ENCODE measurements around the gene PSMB7. TPM values are rescaled to one million over a fixed set of nuclear protein-coding genes. Genes with fewer than 3 reads are reported as not detected.

Gene PSMB7
- total RNA-seq, 1 experiment from 2014 or later, result 216 TPM

- BruUV-seq (replicated peaks), result no TSS peak
- Mint-ChIP-seq H3K4me1 (ENCODE audit: low read depth, unreplicated experiment) (no peaks in the 10 kb centered on the region), H3K27me3 (ENCODE audit: insufficient read depth, unreplicated experiment) (peaks cover 2% of the 10 kb centered on the region), H3K9me3 (ENCODE audit: unreplicated experiment) (no peaks in the 10 kb centered on the region), H3K27ac (ENCODE audit: unreplicated experiment) (no peak overlapping the region), H3K4me3 (ENCODE audit: unreplicated experiment) (no peak overlapping the region), H3K36me3 (ENCODE audit: insufficient read depth, unreplicated experiment) (peaks cover 5% of the 10 kb centered on the region)
- ChIA-PET POLR2A (no interaction called here), CTCF (no interaction called here)
- TF ChIP-seq CTCF (IDR thresholded peaks at IDR 0.05; ENCODE audit: insufficient read depth in 1 of 2, low read depth in 1 of 2, low read length in 1 of 2, severe bottlenecking in 1 of 2, unreplicated experiment in 1 of 2), result no peak
- Histone ChIP-seq H3K36me3 (ENCODE audit: control insufficient read depth, insufficient read depth, low read length) (no peaks in the 10 kb centered on the region), H3K4me3 (ENCODE audit: low read depth, low read length) (no peak overlapping the region), H3K4me1 (no peaks in the 10 kb centered on the region), H3K9me3 (no peaks in the 10 kb centered on the region), H3K27me3 (replicated peaks; ENCODE audit: control insufficient read depth, insufficient read depth, low read length) (no peaks in the 10 kb centered on the region)
- intact Hi-C loops (cut with micrococcal nuclease; ENCODE audit: unreplicated experiment), result no loop called here
- DNase-seq, result no peak
These were observed 23.8 kb upstream of the PSMB7 start for GRCh38 chr9:124439086-124439485.

- no peaks in the 10 kb centered on the region for H3K9me3 Mint-ChIP-seq (ENCODE audit: unreplicated experiment)
- intact Hi-C loops (cut with micrococcal nuclease; ENCODE audit: unreplicated experiment), result no loop called here
- peaks cover 5% of the 10 kb centered on the region for H3K36me3 Mint-ChIP-seq (ENCODE audit: insufficient read depth, unreplicated experiment)
- TF ChIP-seq CTCF (IDR thresholded peaks at IDR 0.05; ENCODE audit: insufficient read depth in 1 of 2, low read depth in 1 of 2, low read length in 1 of 2, severe bottlenecking in 1 of 2, unreplicated experiment in 1 of 2), result no peak
- POLR2A ChIA-PET, result no interaction called here
- BruUV-seq (replicated peaks), result no TSS peak
- no peak for DNase-seq
- H3K27me3 Mint-ChIP-seq (ENCODE audit: insufficient read depth, unreplicated experiment), result peaks cover 2% of the 10 kb centered on the region
- peaks cover 2% of the 10 kb centered on the region; the same call in 1 of the 2 replicates for H3K27me3 ChIP-seq (replicated peaks; ENCODE audit: control insufficient read depth, insufficient read depth, low read length)
- H3K27ac Mint-ChIP-seq (ENCODE audit: unreplicated experiment), result no peak overlapping the region
- H3K9me3 ChIP-seq, result no peaks in the 10 kb centered on the region
- CTCF ChIA-PET, result interaction anchor here (0.6 kb wide), 1 partner anchor 54 kb away, joined by 7 read pairs; no protein-coding TSS in a partner anchor
- no peaks in the 10 kb centered on the region for H3K4me1 ChIP-seq
- no peaks in the 10 kb centered on the region for H3K36me3 ChIP-seq (ENCODE audit: control insufficient read depth, insufficient read depth, low read length)
- H3K4me3 Mint-ChIP-seq (ENCODE audit: unreplicated experiment), result no peak overlapping the region
- H3K4me1 Mint-ChIP-seq (ENCODE audit: low read depth, unreplicated experiment), result no peaks in the 10 kb centered on the region
- no peak overlapping the region for H3K4me3 ChIP-seq (ENCODE audit: low read depth, low read length)
These were observed 22.8 kb upstream of the PSMB7 start for GRCh38 chr9:124438091-124438490.

GRCh38 chr9:124437086-124437485, 21.8 kb upstream of the PSMB7 start:
- BruUV-seq (replicated peaks), result no TSS peak
- TF ChIP-seq CTCF (IDR thresholded peaks at IDR 0.05; ENCODE audit: insufficient read depth in 1 of 2, low read depth in 1 of 2, low read length in 1 of 2, severe bottlenecking in 1 of 2, unreplicated experiment in 1 of 2), result no peak
- DNase-seq, result no peak
- no peaks in the 10 kb centered on the region for H3K4me1 ChIP-seq
- no peak overlapping the region for H3K4me3 Mint-ChIP-seq (ENCODE audit: unreplicated experiment)
- no peaks in the 10 kb centered on the region for H3K9me3 ChIP-seq
- no peak overlapping the region for H3K27ac Mint-ChIP-seq (ENCODE audit: unreplicated experiment)
- intact Hi-C loops (cut with micrococcal nuclease; ENCODE audit: unreplicated experiment), result no loop called here
- no peaks in the 10 kb centered on the region for H3K4me1 Mint-ChIP-seq (ENCODE audit: low read depth, unreplicated experiment)
- CTCF ChIA-PET, result no interaction called here
- H3K9me3 Mint-ChIP-seq (ENCODE audit: unreplicated experiment), result no peaks in the 10 kb centered on the region
- H3K36me3 Mint-ChIP-seq (ENCODE audit: insufficient read depth, unreplicated experiment), result peaks cover 5% of the 10 kb centered on the region
- no peak overlapping the region for H3K4me3 ChIP-seq (ENCODE audit: low read depth, low read length)
- no peaks in the 10 kb centered on the region for H3K36me3 ChIP-seq (ENCODE audit: control insufficient read depth, insufficient read depth, low read length)
- H3K27me3 ChIP-seq (replicated peaks; ENCODE audit: control insufficient read depth, insufficient read depth, low read length), result peaks cover 2% of the 10 kb centered on the region; the same call in 1 of the 2 replicates
- POLR2A ChIA-PET, result no interaction called here
- peaks cover 5% of the 10 kb centered on the region for H3K27me3 Mint-ChIP-seq (ENCODE audit: insufficient read depth, unreplicated experiment)
